ENCODE measurements around the gene KRTAP12-1. TPM values are rescaled to one million over a fixed set of nuclear protein-coding genes. Genes with fewer than 3 reads are reported as not detected.

Gene KRTAP12-1
- total RNA-seq, 1 donor: not detected

- H3K27ac ChIP-seq (ENCODE audit: low read depth, low read length): no peak overlapping the region
Measured at GRCh38 chr21:44728716-44729115, 46.8 kb upstream of the KRTAP12-1 start.

GRCh38 chr21:44727757-44728156 lies 45.8 kb upstream of the KRTAP12-1 start:
- peaks cover 31% of the 10 kb centered on the region for H3K27me3 ChIP-seq (ENCODE audit: insufficient read depth, low read length)
- no peak overlapping the region for H3K4me3 ChIP-seq (ENCODE audit: insufficient read depth, low read length)
- TF ChIP-seq CTCF (IDR thresholded peaks at IDR 0.05; ENCODE audit: extremely low read depth, low read depth, low read length): no peak
- no peaks in the 10 kb centered on the region for H4K20me1 ChIP-seq (ENCODE audit: insufficient read depth, low read length)
- no peak for DNase-seq (ENCODE audit: insufficient read length, low spot score, missing footprints)
- no peak overlapping the region for H3K4me2 ChIP-seq (ENCODE audit: insufficient read depth, low read length)
- H3K36me3 ChIP-seq (ENCODE audit: insufficient read depth, low read length): no peaks in the 10 kb centered on the region
- no peak overlapping the region for H2AFZ ChIP-seq (ENCODE audit: low read length)
- H3K79me2 ChIP-seq (ENCODE audit: insufficient read depth, low read length): no peaks in the 10 kb centered on the region
- no peaks in the 10 kb centered on the region for H3K9me3 ChIP-seq (ENCODE audit: low read depth, low read length)
- no peak overlapping the region for H3K27ac ChIP-seq (ENCODE audit: low read depth, low read length)
- H3K4me1 ChIP-seq (ENCODE audit: insufficient read depth, low read length): no peaks in the 10 kb centered on the region

More at GRCh38 chr21:44728716-44729115, 46.8 kb upstream of the KRTAP12-1 start:
- no peak for DNase-seq (ENCODE audit: insufficient read length, low spot score, missing footprints)
- Histone ChIP-seq H3K9me3 (ENCODE audit: low read depth, low read length) (no peaks in the 10 kb centered on the region), H3K4me3 (ENCODE audit: insufficient read depth, low read length) (no peak overlapping the region), H4K20me1 (ENCODE audit: insufficient read depth, low read length) (no peaks in the 10 kb centered on the region), H3K27me3 (ENCODE audit: insufficient read depth, low read length) (peaks cover 22% of the 10 kb centered on the region), H2AFZ (ENCODE audit: low read length) (no peak overlapping the region), H3K4me1 (ENCODE audit: insufficient read depth, low read length) (no peaks in the 10 kb centered on the region), H3K36me3 (ENCODE audit: insufficient read depth, low read length) (no peaks in the 10 kb centered on the region), H3K79me2 (ENCODE audit: insufficient read depth, low read length) (no peaks in the 10 kb centered on the region), H3K4me2 (ENCODE audit: insufficient read depth, low read length) (no peak overlapping the region)
- no peak for TF ChIP-seq CTCF (IDR thresholded peaks at IDR 0.05; ENCODE audit: extremely low read depth, low read depth, low read length)

- no peak for TF ChIP-seq CTCF (IDR thresholded peaks at IDR 0.05; ENCODE audit: extremely low read depth, low read depth, low read length)
- DNase-seq (ENCODE audit: insufficient read length, low spot score, missing footprints): no peak
- Histone ChIP-seq H3K4me3 (ENCODE audit: insufficient read depth, low read length) (no peak overlapping the region), H3K27me3 (ENCODE audit: insufficient read depth, low read length) (peaks cover 35% of the 10 kb centered on the region), H3K27ac (ENCODE audit: low read depth, low read length) (no peak overlapping the region), H3K79me2 (ENCODE audit: insufficient read depth, low read length) (no peaks in the 10 kb centered on the region), H3K9me3 (ENCODE audit: low read depth, low read length) (no peaks in the 10 kb centered on the region), H3K4me1 (ENCODE audit: insufficient read depth, low read length) (no peaks in the 10 kb centered on the region), H3K4me2 (ENCODE audit: insufficient read depth, low read length) (no peak overlapping the region), H4K20me1 (ENCODE audit: insufficient read depth, low read length) (no peaks in the 10 kb centered on the region), H3K36me3 (ENCODE audit: insufficient read depth, low read length) (no peaks in the 10 kb centered on the region), H2AFZ (ENCODE audit: low read length) (no peak overlapping the region)
Measured at GRCh38 chr21:44727321-44727720, 45.4 kb upstream of the KRTAP12-1 start.

- Histone ChIP-seq H2AFZ (ENCODE audit: low read length) (no peak overlapping the region), H4K20me1 (ENCODE audit: insufficient read depth, low read length) (no peaks in the 10 kb centered on the region), H3K27ac (ENCODE audit: low read depth, low read length) (no peak overlapping the region), H3K4me3 (ENCODE audit: insufficient read depth, low read length) (no peak overlapping the region), H3K9me3 (ENCODE audit: low read depth, low read length) (no peaks in the 10 kb centered on the region), H3K36me3 (ENCODE audit: insufficient read depth, low read length) (no peaks in the 10 kb centered on the region), H3K79me2 (ENCODE audit: insufficient read depth, low read length) (no peaks in the 10 kb centered on the region), H3K27me3 (ENCODE audit: insufficient read depth, low read length) (peaks cover 35% of the 10 kb centered on the region), H3K4me2 (ENCODE audit: insufficient read depth, low read length) (no peak overlapping the region), H3K4me1 (ENCODE audit: insufficient read depth, low read length) (no peaks in the 10 kb centered on the region)
- DNase-seq (ENCODE audit: insufficient read length, low spot score, missing footprints): peak; percentile 37
- TF ChIP-seq CTCF (IDR thresholded peaks at IDR 0.05; ENCODE audit: extremely low read depth, low read depth, low read length): no peak
Measured at GRCh38 chr21:44726826-44727225, 44.9 kb upstream of the KRTAP12-1 start.
